ENCODE results near the gene RELT. TPM values are rescaled to one million over a fixed set of nuclear protein-coding genes. Genes with fewer than 3 reads are reported as not detected.

RELT gene
- total RNA-seq, 1 experiment from 2014 or later, result 5.0 TPM

GRCh38 chr11:73393479-73394415 lies 17.5 kb downstream of the RELT start:
- Histone ChIP-seq H3K27me3 (no peaks in the 10 kb centered on the region), H3K9me3 (no peaks in the 10 kb centered on the region), H3K36me3 (peaks cover 21% of the 10 kb centered on the region), H3K4me3 (no peak overlapping the region)
- DNase-seq, result peak; percentile 50

- Histone ChIP-seq H3K36me3 (peaks cover 21% of the 10 kb centered on the region), H3K9me3 (no peaks in the 10 kb centered on the region), H3K4me3 (no peak overlapping the region), H3K27me3 (no peaks in the 10 kb centered on the region)
- DNase-seq, result no peak
Observed at GRCh38 chr11:73394416-73395296, 18.5 kb downstream of the RELT start.

GRCh38 chr11:73395297-73396208 lies 19.4 kb downstream of the RELT start:
- no peaks in the 10 kb centered on the region for H3K9me3 ChIP-seq
- no peak for DNase-seq
- H3K27me3 ChIP-seq, result no peaks in the 10 kb centered on the region
- H3K4me3 ChIP-seq, result no peak overlapping the region
- peaks cover 21% of the 10 kb centered on the region for H3K36me3 ChIP-seq

- no peak for DNase-seq
- Histone ChIP-seq H3K36me3 (peaks cover 21% of the 10 kb centered on the region), H3K9me3 (no peaks in the 10 kb centered on the region), H3K27me3 (no peaks in the 10 kb centered on the region), H3K4me3 (no peak overlapping the region)
Observed at GRCh38 chr11:73396251-73396930, 20.2 kb downstream of the RELT start.

- no peak for DNase-seq
- peaks cover 21% of the 10 kb centered on the region for H3K36me3 ChIP-seq
- no peaks in the 10 kb centered on the region for H3K27me3 ChIP-seq
- H3K4me3 ChIP-seq, result no peak overlapping the region
- no peaks in the 10 kb centered on the region for H3K9me3 ChIP-seq
Observed at GRCh38 chr11:73396985-73397384, 20.8 kb downstream of the RELT start.

GRCh38 chr11:73397468-73398131 lies 21.4 kb downstream of the RELT start:
- no peak overlapping the region for H3K4me3 ChIP-seq
- no peaks in the 10 kb centered on the region for H3K9me3 ChIP-seq
- DNase-seq, result no peak

GRCh38 chr11:73398132-73398526 lies 21.9 kb downstream of the RELT start:
- no peak overlapping the region for H3K4me3 ChIP-seq
- no peaks in the 10 kb centered on the region for H3K27me3 ChIP-seq
- no peaks in the 10 kb centered on the region for H3K9me3 ChIP-seq
- peaks cover 16% of the 10 kb centered on the region for H3K36me3 ChIP-seq
- no peak for DNase-seq

More at GRCh38 chr11:73397468-73398131, 21.4 kb downstream of the RELT start:
- H3K36me3 ChIP-seq, result peaks cover 17% of the 10 kb centered on the region
- no peaks in the 10 kb centered on the region for H3K27me3 ChIP-seq

GRCh38 chr11:73398721-73399120 lies 22.5 kb downstream of the RELT start:
- Histone ChIP-seq H3K4me3 (no peak overlapping the region), H3K27me3 (no peaks in the 10 kb centered on the region), H3K9me3 (no peaks in the 10 kb centered on the region), H3K36me3 (peaks cover 12% of the 10 kb centered on the region)
- DNase-seq, result no peak

- Histone ChIP-seq H3K27me3 (no peaks in the 10 kb centered on the region), H3K9me3 (no peaks in the 10 kb centered on the region), H3K4me3 (no peak overlapping the region), H3K36me3 (peaks cover 11% of the 10 kb centered on the region)
- no peak for DNase-seq
Observed at GRCh38 chr11:73399159-73399590, 23.0 kb downstream of the RELT start.

- H3K9me3 ChIP-seq, result no peaks in the 10 kb centered on the region
- H3K4me3 ChIP-seq, result no peak overlapping the region
- DNase-seq, result no peak
- H3K27me3 ChIP-seq, result no peaks in the 10 kb centered on the region
- H3K36me3 ChIP-seq, result peaks cover 9% of the 10 kb centered on the region
Observed at GRCh38 chr11:73399636-73400035, 23.4 kb downstream of the RELT start.

GRCh38 chr11:73400293-73400692 lies 24.1 kb downstream of the RELT start:
- Histone ChIP-seq H3K36me3 (peaks cover 11% of the 10 kb centered on the region), H3K27me3 (no peaks in the 10 kb centered on the region), H3K4me3 (no peak overlapping the region), H3K9me3 (no peaks in the 10 kb centered on the region)
- no peak for DNase-seq

- no peaks in the 10 kb centered on the region for H3K9me3 ChIP-seq
- H3K36me3 ChIP-seq, result peaks cover 11% of the 10 kb centered on the region
- H3K27me3 ChIP-seq, result no peaks in the 10 kb centered on the region
- DNase-seq, result no peak
- no peak overlapping the region for H3K4me3 ChIP-seq
Observed at GRCh38 chr11:73401217-73401923, 25.2 kb downstream of the RELT start.

GRCh38 chr11:73401924-73402833 lies 26.0 kb downstream of the RELT start:
- Histone ChIP-seq H3K36me3 (peaks cover 9% of the 10 kb centered on the region), H3K4me3 (no peak overlapping the region), H3K27me3 (no peaks in the 10 kb centered on the region), H3K9me3 (no peaks in the 10 kb centered on the region)
- no peak for DNase-seq

GRCh38 chr11:73402834-73403185 lies 26.6 kb downstream of the RELT start:
- Histone ChIP-seq H3K36me3 (peaks cover 7% of the 10 kb centered on the region), H3K4me3 (no peak overlapping the region), H3K9me3 (no peaks in the 10 kb centered on the region), H3K27me3 (no peaks in the 10 kb centered on the region)
- DNase-seq, result no peak

Measured in MG63 (cell line).